SK-N-SH (cell line): ENCODE data around the gene SLC13A3.

Source experiments
- CHD2 ChIP-seq: fragments of 150-350 bp; IDR thresholded peaks from 2 replicates; pipeline ENCODE4 v1.6.1; 2018; ENCODE audit warnings: low read length; ENCODE audit not compliant: partially characterized antibody
- ELF1 ChIP-seq: IDR thresholded peaks from 2 replicates; pipeline ENCODE4 v1.4.0; 2012
- EP300 ChIP-seq, 2 experiments: IDR thresholded peaks; 2 replicates each; pipeline versions ENCODE4 v1.4.0 to v1.6.1; 2012; ENCODE audit warnings: borderline replicate concordance in 1 of 2, low read depth in 1 of 2, low read length in 1 of 2
- EZH2phosphoT487 ChIP-seq: fragments of 200-600 bp; sonication (generic); IDR thresholded peaks from 2 replicates; pipeline ENCODE4 v1.6.1; 2017; ENCODE audit warnings: low read depth, mixed run types, mild to moderate bottlenecking, antibody characterized with exemption, moderate library complexity, borderline replicate concordance
- FOSL2 ChIP-seq: IDR thresholded peaks from 2 replicates; pipeline ENCODE4 v1.4.0; 2012; ENCODE audit warnings: low read depth, mild to moderate bottlenecking, moderate library complexity, borderline replicate concordance
- FOXM1 ChIP-seq: IDR thresholded peaks from 2 replicates; pipeline ENCODE4 v1.4.0; 2012; ENCODE audit warnings: low read depth, mild to moderate bottlenecking
- JUND ChIP-seq: IDR thresholded peaks from 2 replicates; pipeline ENCODE4 v1.4.0; 2012
- MAX ChIP-seq: IDR thresholded peaks from 2 replicates; pipeline ENCODE4 v1.4.0; 2012; ENCODE audit warnings: low read depth
- POLR2AphosphoS5 ChIP-seq: IDR thresholded peaks from 2 replicates; pipeline ENCODE4 v1.6.1; 2012; ENCODE audit warnings: low read depth, low read length
- REST ChIP-seq: IDR thresholded peaks from 2 replicates; pipeline ENCODE4 v1.6.1; 2012; ENCODE audit warnings: mild to moderate bottlenecking, low read depth, low read length, moderate library complexity
- SIN3A ChIP-seq: IDR thresholded peaks from 2 replicates; pipeline ENCODE4 v1.6.1; 2012; ENCODE audit warnings: low read depth, mild to moderate bottlenecking, low read length, moderate library complexity, borderline replicate concordance
- SMC3 ChIP-seq: IDR thresholded peaks from 2 replicates; pipeline ENCODE4 v1.6.1; 2012; ENCODE audit warnings: low read depth, low read length, improper control_type of control experiment
- TF ChIP-seq, protein P1 (sequence below): fragments of 200-600 bp; sonication (generic); IDR thresholded peaks from 2 replicates; pipeline ENCODE4 v1.6.1; 2017; ENCODE audit warnings: antibody characterized with exemption, mild to moderate bottlenecking, moderate library complexity

GRCh38 chr20:46602429-46602828 lies 48.8 kb downstream of the SLC13A3 start:
- TF ChIP-seq FOSL2 = no peak
- no peak for TF ChIP-seq FOXM1
- TF ChIP-seq POLR2AphosphoS5 = no peak
- no peak for TF ChIP-seq ELF1
- TF ChIP-seq, protein P1, sequence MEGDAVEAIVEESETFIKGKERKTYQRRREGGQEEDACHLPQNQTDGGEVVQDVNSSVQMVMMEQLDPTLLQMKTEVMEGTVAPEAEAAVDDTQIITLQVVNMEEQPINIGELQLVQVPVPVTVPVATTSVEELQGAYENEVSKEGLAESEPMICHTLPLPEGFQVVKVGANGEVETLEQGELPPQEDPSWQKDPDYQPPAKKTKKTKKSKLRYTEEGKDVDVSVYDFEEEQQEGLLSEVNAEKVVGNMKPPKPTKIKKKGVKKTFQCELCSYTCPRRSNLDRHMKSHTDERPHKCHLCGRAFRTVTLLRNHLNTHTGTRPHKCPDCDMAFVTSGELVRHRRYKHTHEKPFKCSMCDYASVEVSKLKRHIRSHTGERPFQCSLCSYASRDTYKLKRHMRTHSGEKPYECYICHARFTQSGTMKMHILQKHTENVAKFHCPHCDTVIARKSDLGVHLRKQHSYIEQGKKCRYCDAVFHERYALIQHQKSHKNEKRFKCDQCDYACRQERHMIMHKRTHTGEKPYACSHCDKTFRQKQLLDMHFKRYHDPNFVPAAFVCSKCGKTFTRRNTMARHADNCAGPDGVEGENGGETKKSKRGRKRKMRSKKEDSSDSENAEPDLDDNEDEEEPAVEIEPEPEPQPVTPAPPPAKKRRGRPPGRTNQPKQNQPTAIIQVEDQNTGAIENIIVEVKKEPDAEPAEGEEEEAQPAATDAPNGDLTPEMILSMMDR = no peak
- TF ChIP-seq JUND = no peak
- no peak for TF ChIP-seq CHD2
- no peak for TF ChIP-seq REST
- TF ChIP-seq EZH2phosphoT487 = no peak
- no peak for TF ChIP-seq EP300 (IDR thresholded peaks at IDR 0.05; ENCODE audit: borderline replicate concordance in 1 of 2, low read depth in 1 of 2, low read length in 1 of 2)
- no peak for TF ChIP-seq SIN3A
- no peak for TF ChIP-seq SMC3
- no peak for TF ChIP-seq MAX
